UCSD-AML1 (cell line): ENCODE results near the gene ATP6AP2.
A peak's percentile ranks its signal among the peaks of the same experiment; 100 is the strongest.
"Not testable (repeated sequence)": the region's sequence is repeated elsewhere in the genome, so short reads cannot be mapped to it uniquely, and the experiment has no call there.

ENCODE experiments used
- DNase-seq: peaks from one replicate; lab custom pipeline; 2025; ENCODE audit not compliant: unreplicated experiment; lab: John Stamatoyannopoulos, UW

Gene ATP6AP2

GRCh38 chrX:40573763-40574162 is 7.0 kb upstream of the ATP6AP2 start:
- no peak for DNase-seq

- DNase-seq: not testable (repeated sequence)
Measured at GRCh38 chrX:40575411-40575810, 5.4 kb upstream of the ATP6AP2 start.

DNA sequence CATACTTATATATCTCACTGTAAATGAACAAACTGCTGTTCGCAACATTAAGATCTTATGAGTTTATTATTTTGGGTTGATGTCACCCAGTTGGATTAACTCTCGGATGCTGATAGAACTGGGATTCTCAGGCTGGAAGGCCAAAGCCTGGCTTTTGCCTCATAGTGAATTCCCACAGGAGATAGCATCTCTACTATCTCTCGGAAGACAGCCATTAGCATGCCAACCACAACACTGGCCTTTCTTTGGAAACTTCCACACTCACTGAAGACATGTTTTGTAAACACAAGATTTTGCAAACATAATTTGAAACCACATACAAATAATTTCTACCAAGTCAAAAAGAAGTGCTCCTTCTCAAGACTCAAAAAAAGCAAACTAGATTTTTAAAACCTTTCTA is 4.5 kb upstream of the ATP6AP2 start:
- no peak for DNase-seq

DNA sequence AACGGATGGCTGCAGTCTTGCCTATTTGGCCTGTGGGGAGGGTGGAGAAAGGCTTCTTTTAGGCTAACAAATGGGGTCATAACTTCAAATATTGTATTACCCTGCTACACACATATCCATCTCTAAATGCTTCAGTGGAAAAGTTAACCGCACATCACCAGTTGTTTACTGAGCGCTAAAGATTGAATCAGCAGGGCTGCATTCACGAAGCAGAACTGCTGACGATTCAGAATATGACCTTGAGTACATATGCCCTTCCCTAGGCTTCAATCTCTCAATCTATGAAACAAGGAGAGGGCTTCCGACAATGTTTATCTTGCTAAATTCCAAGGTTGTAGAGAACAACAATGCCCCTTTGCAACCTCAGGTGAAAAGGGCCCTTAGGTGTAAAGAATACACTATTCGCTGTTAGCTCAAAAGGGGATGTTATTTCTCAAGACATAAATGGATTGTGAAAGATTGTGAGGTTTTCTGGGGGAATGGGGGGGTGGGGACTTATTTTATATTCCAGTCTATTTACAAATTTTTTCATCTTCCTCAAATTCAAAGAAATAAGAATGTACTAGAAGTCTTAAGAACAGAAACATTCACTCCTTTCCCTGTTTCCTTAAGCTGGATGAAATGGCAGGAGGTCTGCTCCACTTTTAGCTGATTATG is 2.6 kb upstream of the ATP6AP2 start:
- DNase-seq: no peak

- no peak for DNase-seq
Measured at GRCh38 chrX:40579141-40579540, 1.6 kb upstream of the ATP6AP2 start.

DNA sequence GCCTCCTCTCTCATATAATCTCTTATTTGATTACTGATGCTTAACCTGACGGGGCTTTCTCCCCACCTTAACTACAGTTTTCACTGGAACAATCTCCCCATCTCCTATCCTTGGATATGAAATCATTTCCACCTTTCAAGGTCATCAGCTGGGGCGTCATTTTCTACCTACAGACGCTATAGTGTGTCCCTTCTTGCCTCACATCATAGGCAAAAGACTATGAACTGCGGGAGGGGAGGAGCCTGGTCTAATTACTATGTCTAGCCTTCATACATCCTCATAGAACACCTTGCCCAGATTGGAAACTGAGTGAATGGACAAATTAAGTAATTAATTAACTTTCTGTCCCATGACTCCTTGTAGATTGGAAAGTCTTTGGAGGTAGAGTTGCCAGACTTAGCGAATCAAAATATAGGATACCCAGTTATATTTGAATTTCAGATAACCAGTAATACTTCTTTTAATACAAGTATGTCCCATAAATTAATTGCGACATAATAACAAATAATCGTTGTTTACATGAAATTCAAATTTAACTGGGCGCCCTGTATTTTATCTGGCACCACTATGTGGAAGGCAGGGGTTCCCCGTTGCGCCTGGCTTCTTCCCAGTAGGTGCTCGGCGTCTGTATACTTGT is 752 bp upstream of the ATP6AP2 start:
- no peak for DNase-seq

- peak; percentile 30 for DNase-seq
Measured at GRCh38 chrX:40581336-40581920, 658 bp downstream of the ATP6AP2 start.

DNA sequence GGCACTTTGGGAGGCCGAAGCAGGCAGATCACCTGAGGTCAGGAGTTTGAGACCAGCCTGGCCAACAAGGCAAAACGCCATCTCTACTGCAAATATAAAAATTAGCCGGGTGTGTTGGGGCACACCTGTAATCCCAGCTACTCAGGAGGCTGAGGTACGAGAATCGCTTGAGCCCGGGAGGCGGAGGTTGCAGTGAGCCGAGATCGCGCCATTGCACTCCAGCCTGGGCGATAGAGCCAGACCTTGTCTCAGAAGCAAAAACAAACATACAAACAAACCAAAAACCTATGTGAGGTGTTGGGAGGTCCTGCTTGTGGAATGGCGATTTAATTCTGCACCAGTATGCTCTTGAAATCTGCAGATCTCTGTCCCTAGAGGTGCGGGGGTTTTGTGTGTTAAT is 1.4 kb downstream of the ATP6AP2 start:
- DNase-seq: not testable (repeated sequence)

DNA sequence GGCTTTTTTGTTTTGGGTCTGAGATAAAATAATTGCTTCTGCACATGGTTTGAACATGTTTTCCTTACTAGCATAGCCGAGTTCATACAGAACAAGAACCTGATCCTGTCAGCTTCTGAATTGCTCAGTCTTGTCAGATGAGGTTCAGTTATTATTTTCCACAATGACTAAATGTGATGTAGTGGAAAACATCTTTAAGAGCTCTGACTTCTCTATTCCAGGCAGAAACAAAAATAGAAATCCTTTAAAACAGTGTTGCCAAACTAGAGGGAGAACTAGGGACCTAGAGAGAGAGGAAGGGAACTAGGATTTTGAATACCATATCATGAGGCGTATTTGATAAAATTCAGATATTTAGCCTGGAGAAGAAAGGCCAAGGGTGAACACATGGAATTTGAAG is 2.0 kb downstream of the ATP6AP2 start:
- DNase-seq: no peak

GRCh38 chrX:40587623-40588022 is 6.9 kb downstream of the ATP6AP2 start:
- not testable (repeated sequence) for DNase-seq

GRCh38 chrX:40589616-40590321 is 9.0 kb downstream of the ATP6AP2 start:
- DNase-seq: not testable (repeated sequence)

GRCh38 chrX:40603446-40603845 is 22.7 kb downstream of the ATP6AP2 start:
- DNase-seq: no peak

DNA sequence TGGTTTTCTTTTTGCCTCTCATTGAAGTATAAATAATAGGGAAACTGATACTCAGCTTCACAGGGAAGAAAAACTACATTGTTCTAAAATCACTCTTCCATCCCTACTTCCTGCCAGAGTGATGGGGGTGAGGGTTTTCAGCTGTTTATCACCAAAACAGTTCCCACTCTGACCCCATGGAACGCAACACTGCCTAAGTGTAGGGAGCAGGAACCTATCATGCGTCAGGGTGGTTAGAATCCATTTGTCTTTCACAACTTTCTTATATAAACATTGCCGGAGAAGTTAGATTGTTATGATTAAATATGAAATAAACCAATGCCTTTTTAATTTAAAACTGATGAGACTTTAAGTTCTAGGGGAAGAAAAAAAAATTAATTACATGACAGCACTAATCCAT is 26.6 kb downstream of the ATP6AP2 start:
- no peak for DNase-seq

GRCh38 chrX:40612511-40612910 is 31.7 kb downstream of the ATP6AP2 start:
- DNase-seq: no peak

DNA sequence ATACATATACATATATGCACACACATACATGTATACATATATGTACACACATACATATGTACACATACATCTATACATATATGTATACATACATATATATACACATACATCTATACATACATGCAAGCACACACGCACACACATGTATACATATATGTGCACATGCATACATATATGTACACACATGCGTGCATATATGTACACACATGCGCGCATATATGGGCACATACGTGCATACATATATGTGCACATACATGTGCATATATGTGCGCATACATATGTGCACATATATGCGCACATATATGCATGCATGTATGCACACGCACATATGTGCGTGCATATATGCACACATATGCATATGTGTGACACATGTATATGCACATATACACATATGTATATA is 35.2 kb downstream of the ATP6AP2 start:
- no peak for DNase-seq

DNA sequence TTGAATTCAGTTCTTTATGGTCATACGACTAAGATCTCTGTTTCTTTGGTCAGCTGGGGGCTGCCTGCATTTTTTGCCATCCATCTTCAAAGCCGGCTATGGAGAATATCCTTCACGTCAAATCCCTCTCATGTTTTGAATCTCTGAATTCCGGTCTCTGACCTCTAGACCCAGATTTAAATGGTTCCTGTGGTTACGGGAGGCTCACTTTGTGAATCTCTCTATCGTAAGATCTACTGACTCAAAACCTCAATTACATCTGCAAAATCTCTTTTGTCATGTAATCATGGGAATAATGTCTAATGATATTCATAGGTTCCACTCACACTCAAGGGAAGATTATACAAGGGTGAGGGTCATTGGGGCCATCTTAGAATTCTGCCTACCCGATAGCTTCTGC is 36.8 kb downstream of the ATP6AP2 start:
- DNase-seq: no peak

DNA sequence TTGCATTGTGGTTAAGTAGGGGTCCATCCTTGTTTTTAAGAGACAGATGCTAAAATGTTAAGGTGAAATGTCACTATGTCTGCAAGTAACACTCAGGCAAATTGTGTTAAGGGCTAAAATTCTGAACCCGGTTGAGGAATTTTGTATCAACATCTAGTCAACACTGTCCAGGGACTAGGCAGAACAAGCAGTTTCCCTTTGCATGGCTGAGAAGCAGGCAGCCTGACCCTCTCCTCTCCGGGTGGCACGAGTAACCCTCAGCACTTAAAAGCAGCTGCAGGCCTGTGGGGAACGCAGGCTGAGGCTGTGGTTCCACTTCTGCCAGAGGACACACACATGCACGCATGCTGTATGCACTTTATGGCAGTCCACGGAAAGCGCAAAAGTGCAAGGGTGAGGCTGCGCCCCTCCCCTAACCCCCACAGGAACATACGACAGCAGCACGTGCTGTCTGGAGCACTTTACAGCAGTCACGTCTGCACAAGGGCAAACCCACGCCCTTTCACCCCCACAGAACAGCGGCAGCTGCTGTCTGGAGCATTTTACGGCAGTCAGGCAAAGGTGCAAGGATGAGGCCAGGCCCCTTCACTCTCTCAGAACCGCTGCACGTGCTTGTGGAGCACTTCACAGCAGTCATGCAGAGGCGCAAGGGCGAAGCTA is 41.8 kb downstream of the ATP6AP2 start:
- no peak for DNase-seq

DNA sequence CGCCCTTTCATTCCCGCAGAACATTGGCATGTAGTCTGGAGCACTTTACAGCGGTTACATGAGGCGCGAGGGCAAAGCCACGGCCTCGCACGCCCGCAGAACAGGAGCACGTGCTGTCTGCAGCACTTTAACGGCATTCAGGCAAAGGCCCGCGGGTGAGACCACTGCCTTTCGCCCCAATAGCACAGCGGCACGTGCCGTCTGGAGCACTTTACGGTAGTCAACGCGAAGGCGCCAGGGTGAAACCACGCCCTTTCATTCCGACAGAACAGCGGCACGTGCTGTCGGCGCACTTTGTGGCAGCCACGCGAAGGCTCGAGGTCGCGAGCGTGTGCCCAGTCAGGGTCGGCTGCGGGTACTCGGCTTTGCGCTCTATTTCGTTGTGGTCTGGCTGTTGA is 42.4 kb downstream of the ATP6AP2 start, which contains the start of gene MPC1L:
MPC1L (plus strand) TSS at position 290 of the 398 bp plus-strand sequence. CDS start 138 bp downstream, outside the sequence.
- no peak for DNase-seq

DNA sequence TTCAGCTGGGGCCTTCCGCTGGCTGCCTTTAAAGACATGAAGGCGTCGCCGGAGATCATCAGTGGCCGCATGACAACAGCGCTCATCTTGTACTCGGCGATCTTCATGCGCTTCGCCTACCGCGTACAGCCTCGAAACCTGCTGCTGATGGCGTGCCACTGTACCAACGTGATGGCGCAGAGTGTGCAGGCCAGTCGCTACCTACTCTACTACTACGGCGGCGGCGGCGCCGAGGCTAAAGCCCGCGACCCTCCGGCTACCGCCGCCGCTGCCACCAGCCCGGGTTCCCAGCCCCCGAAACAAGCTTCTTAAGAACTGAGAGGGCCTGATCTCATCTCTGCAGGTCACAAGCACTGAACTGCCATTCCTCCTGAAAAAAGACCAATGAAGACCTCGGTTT is 42.9 kb downstream of the ATP6AP2 start:
- no peak for DNase-seq

DNA sequence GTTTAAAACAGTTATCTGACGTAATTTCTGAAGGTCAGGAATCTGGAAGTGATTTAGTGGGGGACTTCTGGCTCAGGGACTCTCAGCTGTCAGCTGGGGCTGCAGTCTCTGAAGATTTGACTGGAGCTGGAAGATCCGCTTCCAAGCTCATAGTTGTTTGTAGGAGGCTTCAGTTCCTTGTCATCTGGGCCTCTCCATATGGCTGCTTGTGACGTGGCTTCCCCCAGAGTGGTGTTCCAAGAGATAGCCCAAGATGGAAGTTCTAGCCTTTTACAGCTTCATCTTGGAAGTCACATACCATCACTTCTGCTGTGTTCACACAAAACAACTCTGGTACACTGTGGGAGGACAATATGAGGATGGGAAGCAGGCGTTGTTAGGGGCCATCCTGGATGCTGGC is 44.5 kb downstream of the ATP6AP2 start:
- DNase-seq: no peak

- DNase-seq: no peak
Measured at GRCh38 chrX:40628506-40628905, 47.7 kb downstream of the ATP6AP2 start.
